HEK293 (cell line): ENCODE results near the gene MBLAC1.

Source experiments
- CTCF ChIA-PET: fragments of 350-600 bp; formaldehyde crosslinking; extraction: SDS; loops from one replicate; lab custom pipeline; 2021; ENCODE audit warnings: antibody characterized with exemption; lab: Yijun Ruan, JAX
- POLR2A ChIA-PET: fragments of 300-600 bp; formaldehyde crosslinking; extraction: SDS; loops from one replicate; lab custom pipeline; 2020; ENCODE audit warnings: antibody characterized with exemption, inconsistent platforms; lab: Yijun Ruan, JAX
- H3K27ac ChIP-seq: fragments of 200-500 bp; sonication (Bioruptor generic); 2 replicates; pipeline ENCODE4 v1.5.1; 2014; ENCODE audit warnings: low read depth, low read length, control low read depth, inconsistent platforms; ENCODE audit errors: extremely low read depth
- H3K36me3 ChIP-seq, 2 experiments: fragments of 200-500 bp in 1 of 2; sonication (Bioruptor generic) in 1 of 2; 1 replicate in 1 of 2; 2 replicates in 1 of 2; pipeline ENCODE4 v1.5.1; 2014 to 2017; ENCODE audit warnings: inconsistent platforms in 2 of 2, low read length in 2 of 2; ENCODE audit not compliant: control insufficient read depth in 2 of 2, insufficient read depth in 1 of 2
- H3K4me1 ChIP-seq: fragments of 200-500 bp; sonication (Bioruptor generic); 2 replicates; pipeline ENCODE4 v1.5.1; 2014; ENCODE audit warnings: mild to moderate bottlenecking, low read length, inconsistent platforms; ENCODE audit not compliant: control insufficient read depth, insufficient read depth
- H3K4me3 ChIP-seq: 2 replicates; pipeline ENCODE4 v1.5.1; 2011; ENCODE audit warnings: low read depth, mild to moderate bottlenecking, control low read depth, low read length, moderate library complexity
- H3K9me3 ChIP-seq: fragments of 200-500 bp; sonication (Bioruptor generic); 2 replicates; pipeline ENCODE4 v1.5.1; 2014; ENCODE audit warnings: low read depth, low read length, inconsistent platforms; ENCODE audit not compliant: control insufficient read depth, insufficient read depth
- BCL6B ChIP-seq: fragments of 450-650 bp; formaldehyde crosslinking; IDR thresholded peaks from 2 replicates; pipeline ENCODE4 v1.5.1; 2017; ENCODE audit warnings: missing biosample characterization, missing genetic modification characterization
- CTCF ChIP-seq: fragments of 450-650 bp; formaldehyde crosslinking; IDR thresholded peaks from 2 replicates; pipeline ENCODE4 v1.5.1; 2016; ENCODE audit warnings: missing biosample characterization, missing genetic modification characterization
- OVOL3 ChIP-seq: fragments of 450-650 bp; formaldehyde crosslinking; IDR thresholded peaks from 2 replicates; pipeline ENCODE4 v1.5.1; 2016; ENCODE audit warnings: missing biosample characterization, missing genetic modification characterization
- SETDB1 ChIP-seq: IDR thresholded peaks from one replicate; pipeline ENCODE4 v1.6.1; 2017; ENCODE audit warnings: mild to moderate bottlenecking, low read length, moderate library complexity, mixed read lengths; ENCODE audit not compliant: insufficient read length
- SP2 ChIP-seq: fragments of 450-650 bp; formaldehyde crosslinking; IDR thresholded peaks from 2 replicates; pipeline ENCODE4 v1.5.1; 2016; ENCODE audit warnings: missing biosample characterization, missing genetic modification characterization
- ZBTB21 ChIP-seq: fragments of 450-650 bp; formaldehyde crosslinking; IDR thresholded peaks from 2 replicates; pipeline ENCODE4 v1.5.1; 2017; ENCODE audit warnings: missing biosample characterization, missing genetic modification characterization
- ZNF10 ChIP-seq: fragments of 450-650 bp; formaldehyde crosslinking; IDR thresholded peaks from 2 replicates; pipeline ENCODE4 v1.5.1; 2017; ENCODE audit warnings: missing biosample characterization, missing genetic modification characterization
- ZNF155 ChIP-seq: fragments of 450-650 bp; formaldehyde crosslinking; IDR thresholded peaks from 2 replicates; pipeline ENCODE4 v1.5.1; 2016; ENCODE audit warnings: missing biosample characterization, missing genetic modification characterization
- ZNF19 ChIP-seq: fragments of 450-650 bp; formaldehyde crosslinking; IDR thresholded peaks from 2 replicates; pipeline ENCODE4; 2016; ENCODE audit warnings: missing biosample characterization, missing genetic modification characterization, low read depth
- ZNF266 ChIP-seq: fragments of 450-650 bp; formaldehyde crosslinking; IDR thresholded peaks from 2 replicates; pipeline ENCODE4 v1.5.1; 2016; ENCODE audit warnings: missing biosample characterization, missing genetic modification characterization, low read depth
- ZNF354C ChIP-seq: fragments of 450-650 bp; formaldehyde crosslinking; IDR thresholded peaks from 2 replicates; pipeline ENCODE4 v1.5.1; 2016; ENCODE audit warnings: missing biosample characterization, missing genetic modification characterization, low read depth, borderline replicate concordance
- ZNF37A ChIP-seq: fragments of 450-650 bp; IDR thresholded peaks from 2 replicates; pipeline ENCODE4 v1.5.1; 2018; ENCODE audit warnings: missing biosample characterization, missing genetic modification characterization
- ZNF394 ChIP-seq: fragments of 450-650 bp; formaldehyde crosslinking; IDR thresholded peaks from 2 replicates; pipeline ENCODE4 v1.5.1; 2016; ENCODE audit warnings: missing biosample characterization, missing genetic modification characterization, mild to moderate bottlenecking, moderate library complexity, borderline replicate concordance
- ZNF398 ChIP-seq: fragments of 450-650 bp; formaldehyde crosslinking; IDR thresholded peaks from 2 replicates; pipeline ENCODE4 v1.5.1; 2017; ENCODE audit warnings: missing biosample characterization, missing genetic modification characterization
- ZNF404 ChIP-seq: fragments of 450-650 bp; formaldehyde crosslinking; IDR thresholded peaks from 2 replicates; pipeline ENCODE4 v1.5.1; 2017; ENCODE audit warnings: missing biosample characterization, missing genetic modification characterization
- ZNF423 ChIP-seq: fragments of 450-650 bp; formaldehyde crosslinking; IDR thresholded peaks from 2 replicates; pipeline ENCODE4 v1.5.1; 2016; ENCODE audit warnings: missing biosample characterization, missing genetic modification characterization
- ZNF473 ChIP-seq: fragments of 450-650 bp; formaldehyde crosslinking; IDR thresholded peaks from 2 replicates; pipeline ENCODE4 v1.5.1; 2017; ENCODE audit warnings: missing biosample characterization, missing genetic modification characterization
- ZNF530 ChIP-seq: fragments of 450-650 bp; formaldehyde crosslinking; IDR thresholded peaks from 2 replicates; pipeline ENCODE4 v1.5.1; 2016; ENCODE audit warnings: low read depth, missing biosample characterization, missing genetic modification characterization
- ZNF549 ChIP-seq: fragments of 450-650 bp; IDR thresholded peaks from 2 replicates; pipeline ENCODE4 v1.5.1; 2018; ENCODE audit warnings: missing biosample characterization, missing genetic modification characterization, mild to moderate bottlenecking, inconsistent platforms, moderate library complexity
- ZNF561 ChIP-seq: fragments of 450-650 bp; IDR thresholded peaks from 2 replicates; pipeline ENCODE4 v1.5.1; 2018; ENCODE audit warnings: missing biosample characterization, missing genetic modification characterization, borderline replicate concordance
- ZNF571 ChIP-seq: fragments of 450-650 bp; formaldehyde crosslinking; IDR thresholded peaks from 2 replicates; pipeline ENCODE4 v1.5.0; 2017; ENCODE audit warnings: missing biosample characterization, missing genetic modification characterization
- ZNF664 ChIP-seq: fragments of 450-650 bp; formaldehyde crosslinking; IDR thresholded peaks from 2 replicates; pipeline ENCODE4 v1.5.1; 2016; ENCODE audit warnings: missing biosample characterization, missing genetic modification characterization
- ZNF670 ChIP-seq: fragments of 450-650 bp; formaldehyde crosslinking; IDR thresholded peaks from 2 replicates; pipeline ENCODE4 v1.5.1; 2016; ENCODE audit warnings: missing biosample characterization, missing genetic modification characterization, low read depth
- ZSCAN16 ChIP-seq: fragments of 450-650 bp; formaldehyde crosslinking; IDR thresholded peaks from 2 replicates; pipeline ENCODE4 v1.5.1; 2016; ENCODE audit warnings: missing biosample characterization, missing genetic modification characterization
- TF ChIP-seq, protein P1 (sequence below): fragments of 450-650 bp; formaldehyde crosslinking; IDR thresholded peaks from 2 replicates; pipeline ENCODE4 v1.5.1; 2016; ENCODE audit warnings: missing biosample characterization, missing genetic modification characterization
- TF ChIP-seq, protein P2 (sequence below): fragments of 450-650 bp; formaldehyde crosslinking; IDR thresholded peaks from 2 replicates; pipeline ENCODE4 v1.5.1; 2017; ENCODE audit warnings: missing biosample characterization, mild to moderate bottlenecking, missing genetic modification characterization, moderate library complexity

MBLAC1 gene

GRCh38 chr7:100137851-100138760 is 11.3 kb downstream of the MBLAC1 start (continued):
- TF ChIP-seq SETDB1 (no peak), ZNF19 (tag by site-specific recombination) (no peak), CTCF (tag by site-specific recombination) (no peak), SP2 (tag by site-specific recombination) (no peak), ZNF398 (tag by site-specific recombination) (no peak), ZNF404 (tag by site-specific recombination) (no peak)
- TF ChIP-seq, all 188 proteins: peak for 0

DNA sequence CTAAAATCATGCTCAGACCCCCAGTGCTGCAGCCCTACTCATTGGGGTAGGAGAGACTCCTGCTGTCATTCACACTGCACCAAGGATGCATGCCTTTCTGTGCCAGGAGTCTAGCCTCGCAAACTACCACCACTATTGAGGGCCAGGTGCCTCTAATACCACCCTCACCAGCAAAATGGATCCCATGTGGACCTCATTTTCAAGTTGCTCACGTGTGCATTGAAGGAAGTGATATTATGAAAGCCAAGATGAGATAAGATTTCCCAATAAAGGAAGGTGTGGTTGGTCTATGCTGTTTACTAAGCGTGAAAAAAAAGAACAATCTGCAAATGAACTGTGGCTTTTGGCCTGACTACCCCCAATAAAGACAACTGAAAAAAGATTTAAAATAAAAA is 14.8 kb downstream of the MBLAC1 start:
- TF ChIP-seq ZNF37A (tag by site-specific recombination): no peak
- TF ChIP-seq ZNF571: no peak
- TF ChIP-seq, protein P1, sequence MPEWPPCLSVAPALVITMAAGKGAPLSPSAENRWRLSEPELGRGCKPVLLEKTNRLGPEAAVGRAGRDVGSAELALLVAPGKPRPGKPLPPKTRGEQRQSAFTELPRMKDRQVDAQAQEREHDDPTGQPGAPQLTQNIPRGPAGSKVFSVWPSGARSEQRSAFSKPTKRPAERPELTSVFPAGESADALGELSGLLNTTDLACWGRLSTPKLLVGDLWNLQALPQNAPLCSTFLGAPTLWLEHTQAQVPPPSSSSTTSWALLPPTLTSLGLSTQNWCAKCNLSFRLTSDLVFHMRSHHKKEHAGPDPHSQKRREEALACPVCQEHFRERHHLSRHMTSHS: no peak
- TF ChIP-seq ZNF155 (tag by site-specific recombination): no peak
- no peak for TF ChIP-seq ZNF670 (tag by site-specific recombination)
- TF ChIP-seq OVOL3: no peak
- TF ChIP-seq ZNF10 (tag by site-specific recombination): no peak
- no peak for TF ChIP-seq SP2 (tag by site-specific recombination)
- H3K27ac ChIP-seq: no peak overlapping the region
- H3K9me3 ChIP-seq: no peaks in the 10 kb centered on the region
- POLR2A ChIA-PET: interaction anchor here (0.9 kb wide), 1 partner anchor 40 kb away, joined by 5 read pairs; the partner anchor contains the start of gene AP4M1
- CTCF ChIA-PET: interaction anchor here (1.5 to 2.6 kb wide), 2 partner anchors 10 to 13 kb away, joined by 8 to 33 read pairs; no protein-coding TSS in a partner anchor
- H3K4me1 ChIP-seq: no peaks in the 10 kb centered on the region
- no peaks in the 10 kb centered on the region for H3K36me3 ChIP-seq
- no peak overlapping the region for H3K4me3 ChIP-seq

DNA sequence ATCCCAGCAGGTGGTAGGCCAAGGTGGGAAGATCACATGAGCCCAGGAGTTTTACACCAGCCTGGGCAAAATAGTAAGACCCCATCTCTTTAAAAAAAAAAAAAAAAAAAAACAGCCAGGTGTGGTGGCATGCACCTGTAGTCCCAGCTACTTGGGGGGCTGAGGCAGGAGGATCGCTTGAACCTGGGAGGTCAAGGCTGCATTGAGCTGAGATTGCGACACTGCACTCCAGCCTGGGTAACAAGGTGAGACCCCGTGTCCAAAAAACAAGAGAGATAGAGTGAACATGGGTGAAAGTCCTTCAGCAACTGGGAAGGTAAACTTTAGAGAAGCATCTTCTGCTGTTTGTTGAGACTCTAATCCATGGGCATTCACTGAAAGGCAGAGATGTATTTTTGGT is 15.7 kb downstream of the MBLAC1 start:
- Histone ChIP-seq H3K36me3 (no peaks in the 10 kb centered on the region), H3K9me3 (no peaks in the 10 kb centered on the region), H3K4me3 (no peak overlapping the region), H3K4me1 (no peaks in the 10 kb centered on the region), H3K27ac (no peak overlapping the region)
- ChIA-PET CTCF (interaction anchor here (0.6 to 2.6 kb wide), 2 partner anchors 11 to 74 kb away, joined by 3 to 33 read pairs; no protein-coding TSS in a partner anchor), POLR2A (interaction anchor here (0.7 to 0.9 kb wide), 2 partner anchors 12 to 41 kb away, joined by 4 to 5 read pairs; partner anchors contain the start of gene AP4M1)
- TF ChIP-seq ZNF266 (no peak), BCL6B (tag by site-specific recombination) (no peak), ZBTB21 (tag by site-specific recombination) (no peak), ZNF354C (tag by site-specific recombination) (no peak), ZNF423 (no peak), ZSCAN16 (tag by site-specific recombination) (no peak), ZNF19 (tag by site-specific recombination) (no peak), ZNF473 (tag by site-specific recombination) (no peak), ZNF561 (tag by site-specific recombination) (no peak), ZNF394 (no peak), ZNF664 (tag by site-specific recombination) (no peak), ZNF549 (tag by site-specific recombination) (no peak), ZNF530 (tag by site-specific recombination) (no peak)
- TF ChIP-seq, protein P2, sequence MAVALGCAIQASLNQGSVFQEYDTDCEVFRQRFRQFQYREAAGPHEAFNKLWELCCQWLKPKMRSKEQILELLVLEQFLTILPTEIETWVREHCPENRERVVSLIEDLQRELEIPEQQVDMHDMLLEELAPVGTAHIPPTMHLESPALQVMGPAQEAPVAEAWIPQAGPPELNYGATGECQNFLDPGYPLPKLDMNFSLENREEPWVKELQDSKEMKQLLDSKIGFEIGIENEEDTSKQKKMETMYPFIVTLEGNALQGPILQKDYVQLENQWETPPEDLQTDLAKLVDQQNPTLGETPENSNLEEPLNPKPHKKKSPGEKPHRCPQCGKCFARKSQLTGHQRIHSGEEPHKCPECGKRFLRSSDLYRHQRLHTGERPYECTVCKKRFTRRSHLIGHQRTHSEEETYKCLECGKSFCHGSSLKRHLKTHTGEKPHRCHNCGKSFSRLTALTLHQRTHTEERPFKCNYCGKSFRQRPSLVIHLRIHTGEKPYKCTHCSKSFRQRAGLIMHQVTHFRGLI (tag by site-specific recombination): no peak
